Thyroid gland (tissue), 4 donors: ENCODE data around the gene LORICRIN.

Experiments used
- POLR2A ChIP-seq, 2 donors: fragments of 450-650 bp; IDR thresholded peaks; one replicate each; pipeline ENCODE4 v1.6.1; 2017; ENCODE audit warnings: antibody characterized with exemption in 2 of 2, mild to moderate bottlenecking in 2 of 2, moderate library complexity in 1 of 2
- TF ChIP-seq, protein P1 (sequence below), 6 experiments: fragments of 200-600 bp in 3 of 6; fragments of 450-650 bp in 3 of 6; sonication (generic) in 3 of 6; IDR thresholded peaks; one replicate each; pipeline ENCODE4 v1.5.1; 2016 to 2019; ENCODE audit warnings: antibody characterized with exemption in 6 of 6, mild to moderate bottlenecking in 2 of 6, inconsistent platforms in 1 of 6, moderate library complexity in 1 of 6

GRCh38 chr1:153231363-153231762 is 28.1 kb upstream of the LORICRIN start:
- TF ChIP-seq, protein P1, sequence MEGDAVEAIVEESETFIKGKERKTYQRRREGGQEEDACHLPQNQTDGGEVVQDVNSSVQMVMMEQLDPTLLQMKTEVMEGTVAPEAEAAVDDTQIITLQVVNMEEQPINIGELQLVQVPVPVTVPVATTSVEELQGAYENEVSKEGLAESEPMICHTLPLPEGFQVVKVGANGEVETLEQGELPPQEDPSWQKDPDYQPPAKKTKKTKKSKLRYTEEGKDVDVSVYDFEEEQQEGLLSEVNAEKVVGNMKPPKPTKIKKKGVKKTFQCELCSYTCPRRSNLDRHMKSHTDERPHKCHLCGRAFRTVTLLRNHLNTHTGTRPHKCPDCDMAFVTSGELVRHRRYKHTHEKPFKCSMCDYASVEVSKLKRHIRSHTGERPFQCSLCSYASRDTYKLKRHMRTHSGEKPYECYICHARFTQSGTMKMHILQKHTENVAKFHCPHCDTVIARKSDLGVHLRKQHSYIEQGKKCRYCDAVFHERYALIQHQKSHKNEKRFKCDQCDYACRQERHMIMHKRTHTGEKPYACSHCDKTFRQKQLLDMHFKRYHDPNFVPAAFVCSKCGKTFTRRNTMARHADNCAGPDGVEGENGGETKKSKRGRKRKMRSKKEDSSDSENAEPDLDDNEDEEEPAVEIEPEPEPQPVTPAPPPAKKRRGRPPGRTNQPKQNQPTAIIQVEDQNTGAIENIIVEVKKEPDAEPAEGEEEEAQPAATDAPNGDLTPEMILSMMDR (IDR thresholded peaks at IDR 0.05), result no peak
- TF ChIP-seq POLR2A (IDR thresholded peaks at IDR 0.05), result no peak
